Measurements from ENCODE around the gene OR5D13.

The OR5D13 gene, protein sequence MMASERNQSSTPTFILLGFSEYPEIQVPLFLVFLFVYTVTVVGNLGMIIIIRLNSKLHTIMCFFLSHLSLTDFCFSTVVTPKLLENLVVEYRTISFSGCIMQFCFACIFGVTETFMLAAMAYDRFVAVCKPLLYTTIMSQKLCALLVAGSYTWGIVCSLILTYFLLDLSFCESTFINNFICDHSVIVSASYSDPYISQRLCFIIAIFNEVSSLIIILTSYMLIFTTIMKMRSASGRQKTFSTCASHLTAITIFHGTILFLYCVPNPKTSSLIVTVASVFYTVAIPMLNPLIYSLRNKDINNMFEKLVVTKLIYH

DNA sequence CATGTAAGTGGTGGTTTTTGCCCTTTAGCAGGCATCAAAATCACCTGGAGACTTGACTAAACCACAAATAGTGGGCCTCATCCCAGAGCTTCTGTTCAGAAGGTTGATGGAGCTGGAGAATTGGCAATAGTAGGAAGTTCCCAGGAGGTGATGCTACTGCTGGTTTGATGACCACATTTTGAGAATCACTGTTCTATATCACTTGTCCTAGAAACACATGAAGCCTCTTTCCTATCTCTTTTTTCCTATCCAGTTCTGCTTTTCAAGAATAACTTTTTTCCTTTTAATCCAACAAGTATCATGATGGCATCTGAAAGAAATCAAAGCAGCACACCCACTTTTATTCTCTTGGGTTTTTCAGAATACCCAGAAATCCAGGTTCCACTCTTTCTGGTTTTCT, at the start of gene OR5D13:
Gene OR5D13 (plus strand): TSS at position 301 of the 400 bp plus-strand sequence. CDS start 0 bp downstream, at position 301.
- H3K4me1 ChIP-seq (ENCODE audit: control insufficient read depth in 1 of 2, insufficient read depth in 1 of 2, low read depth in 1 of 2, low read length in 1 of 2), result no peaks in the 10 kb centered on the region
- no peak within 1 kb of the TSS for H3K4me3 ChIP-seq (ENCODE audit: low read depth in 1 of 2, low read length in 1 of 2)
- no peaks in the 10 kb centered on the region for H3K36me3 ChIP-seq
- H3K9me3 ChIP-seq, result no peaks in the 10 kb centered on the region
- no peaks in the 10 kb centered on the region for H3K27me3 ChIP-seq
- TF ChIP-seq, protein P1, sequence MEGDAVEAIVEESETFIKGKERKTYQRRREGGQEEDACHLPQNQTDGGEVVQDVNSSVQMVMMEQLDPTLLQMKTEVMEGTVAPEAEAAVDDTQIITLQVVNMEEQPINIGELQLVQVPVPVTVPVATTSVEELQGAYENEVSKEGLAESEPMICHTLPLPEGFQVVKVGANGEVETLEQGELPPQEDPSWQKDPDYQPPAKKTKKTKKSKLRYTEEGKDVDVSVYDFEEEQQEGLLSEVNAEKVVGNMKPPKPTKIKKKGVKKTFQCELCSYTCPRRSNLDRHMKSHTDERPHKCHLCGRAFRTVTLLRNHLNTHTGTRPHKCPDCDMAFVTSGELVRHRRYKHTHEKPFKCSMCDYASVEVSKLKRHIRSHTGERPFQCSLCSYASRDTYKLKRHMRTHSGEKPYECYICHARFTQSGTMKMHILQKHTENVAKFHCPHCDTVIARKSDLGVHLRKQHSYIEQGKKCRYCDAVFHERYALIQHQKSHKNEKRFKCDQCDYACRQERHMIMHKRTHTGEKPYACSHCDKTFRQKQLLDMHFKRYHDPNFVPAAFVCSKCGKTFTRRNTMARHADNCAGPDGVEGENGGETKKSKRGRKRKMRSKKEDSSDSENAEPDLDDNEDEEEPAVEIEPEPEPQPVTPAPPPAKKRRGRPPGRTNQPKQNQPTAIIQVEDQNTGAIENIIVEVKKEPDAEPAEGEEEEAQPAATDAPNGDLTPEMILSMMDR (IDR thresholded peaks at IDR 0.05), result no peak
- no peak within 1 kb of the TSS for H3K27ac ChIP-seq

DNA sequence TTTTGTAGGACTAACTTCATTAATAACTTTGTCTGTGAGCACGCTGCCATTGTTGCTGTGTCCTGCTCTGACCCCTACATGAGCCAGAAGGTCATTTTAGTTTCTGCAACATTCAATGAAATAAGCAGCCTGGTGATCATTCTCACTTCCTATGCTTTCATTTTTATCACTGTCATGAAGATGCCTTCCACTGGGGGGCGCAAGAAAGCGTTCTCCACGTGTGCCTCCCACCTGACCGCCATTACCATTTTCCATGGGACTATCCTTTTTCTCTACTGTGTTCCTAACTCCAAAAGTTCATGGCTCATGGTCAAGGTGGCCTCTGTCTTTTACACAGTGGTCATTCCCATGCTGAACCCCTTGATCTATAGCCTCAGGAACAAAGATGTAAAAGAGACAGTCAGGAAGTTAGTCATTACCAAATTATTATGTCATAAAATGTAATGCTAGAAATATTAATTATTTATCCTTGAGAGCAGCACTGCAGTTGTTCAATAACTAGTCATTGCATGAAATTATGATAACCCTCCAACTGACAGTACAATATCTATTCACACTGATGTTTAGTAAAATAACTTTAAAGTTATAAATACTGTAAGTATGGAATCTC, 46.4 kb upstream of the OR5D13 start:
- H3K27ac ChIP-seq, result no peak overlapping the region
- no peak overlapping the region for H3K4me3 ChIP-seq (ENCODE audit: low read depth in 1 of 2, low read length in 1 of 2)
- TF ChIP-seq, protein P1 (IDR thresholded peaks at IDR 0.05), result no peak
- H3K36me3 ChIP-seq, result no peaks in the 10 kb centered on the region
- no peaks in the 10 kb centered on the region for H3K4me1 ChIP-seq (ENCODE audit: control insufficient read depth in 1 of 2, insufficient read depth in 1 of 2, low read depth in 1 of 2, low read length in 1 of 2)
- no peaks in the 10 kb centered on the region for H3K27me3 ChIP-seq
- no peaks in the 10 kb centered on the region for H3K9me3 ChIP-seq

DNA sequence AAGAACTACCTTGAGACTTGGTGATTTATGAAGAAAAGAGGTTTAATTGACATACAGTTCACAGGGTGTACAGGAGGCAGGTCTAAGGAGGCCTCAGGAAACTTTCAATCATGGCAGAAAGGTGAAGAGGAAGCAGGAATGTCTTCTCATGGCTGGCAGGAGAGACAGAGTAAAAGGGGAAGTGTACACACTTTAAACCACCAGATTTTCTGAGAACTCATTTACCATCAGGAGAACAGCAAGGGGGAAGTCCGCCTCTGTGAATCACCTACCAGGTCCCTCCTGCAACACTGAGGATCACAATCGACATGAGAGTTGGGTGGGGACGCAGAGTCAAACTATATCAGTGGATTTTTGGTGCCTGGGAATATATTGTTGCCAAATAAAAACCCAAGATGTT, 40.3 kb upstream of the OR5D13 start:
- H3K4me3 ChIP-seq (ENCODE audit: low read depth in 1 of 2, low read length in 1 of 2), result no peak overlapping the region
- no peaks in the 10 kb centered on the region for H3K9me3 ChIP-seq
- H3K27me3 ChIP-seq, result no peaks in the 10 kb centered on the region
- H3K27ac ChIP-seq, result no peak overlapping the region
- no peaks in the 10 kb centered on the region for H3K4me1 ChIP-seq (ENCODE audit: control insufficient read depth in 1 of 2, insufficient read depth in 1 of 2, low read depth in 1 of 2, low read length in 1 of 2)
- TF ChIP-seq, protein P1 (IDR thresholded peaks at IDR 0.05), result no peak
- H3K36me3 ChIP-seq, result no peaks in the 10 kb centered on the region

DNA sequence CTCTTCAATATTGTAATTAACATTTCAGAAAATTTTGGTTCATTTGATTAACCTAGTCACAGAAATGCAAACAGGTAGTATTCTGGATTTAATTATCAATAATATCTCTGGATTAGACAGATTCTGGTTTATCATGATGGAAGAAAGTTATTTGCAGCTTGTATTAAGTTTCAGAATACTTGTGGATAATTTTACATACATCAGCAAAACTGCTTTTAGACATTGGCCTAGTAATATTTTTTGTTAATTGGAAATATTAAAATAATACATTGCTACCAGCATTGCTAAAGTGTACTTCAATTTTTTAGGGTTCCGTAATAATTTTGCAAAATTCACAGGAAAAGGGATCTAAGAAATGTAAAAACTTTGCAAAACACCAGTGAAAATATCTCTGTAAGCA, 18.4 kb downstream of the OR5D13 start:
- Histone ChIP-seq H3K36me3 (no peaks in the 10 kb centered on the region), H3K27ac (no peak overlapping the region), H3K4me1 (ENCODE audit: control insufficient read depth in 1 of 2, insufficient read depth in 1 of 2, low read depth in 1 of 2, low read length in 1 of 2) (no peaks in the 10 kb centered on the region), H3K4me3 (ENCODE audit: low read depth in 1 of 2, low read length in 1 of 2) (no peak overlapping the region), H3K27me3 (no peaks in the 10 kb centered on the region), H3K9me3 (no peaks in the 10 kb centered on the region)
- TF ChIP-seq, protein P1 (IDR thresholded peaks at IDR 0.05), result no peak

DNA sequence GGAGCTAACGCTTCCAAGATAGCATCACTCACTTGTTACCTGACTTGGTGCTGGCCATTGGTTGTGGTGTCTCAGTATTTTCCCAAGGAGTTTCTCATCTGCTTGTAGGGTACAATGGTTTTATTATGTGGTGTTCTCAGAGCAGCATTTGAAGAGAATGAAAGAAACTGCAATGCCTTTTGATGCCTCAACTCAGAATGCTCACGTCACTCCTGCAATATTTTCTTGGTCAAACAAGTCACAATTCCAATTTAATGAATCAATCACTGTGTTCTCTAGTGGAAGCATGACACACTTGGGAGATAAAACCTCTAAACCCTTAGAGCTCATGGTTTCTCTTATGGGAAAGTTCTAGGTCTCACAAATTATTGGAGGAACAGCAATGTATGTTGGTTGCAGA, 20.1 kb downstream of the OR5D13 start:
- H3K27me3 ChIP-seq, result no peaks in the 10 kb centered on the region
- no peaks in the 10 kb centered on the region for H3K36me3 ChIP-seq
- H3K9me3 ChIP-seq, result no peaks in the 10 kb centered on the region
- no peak overlapping the region for H3K4me3 ChIP-seq (ENCODE audit: low read depth in 1 of 2, low read length in 1 of 2)
- H3K27ac ChIP-seq, result no peak overlapping the region
- TF ChIP-seq, protein P1 (IDR thresholded peaks at IDR 0.05), result no peak
- no peaks in the 10 kb centered on the region for H3K4me1 ChIP-seq (ENCODE audit: control insufficient read depth in 1 of 2, insufficient read depth in 1 of 2, low read depth in 1 of 2, low read length in 1 of 2)

Data from neutrophil (primary cell).